ENCODE measurements around the gene OPRD1.
A peak's percentile ranks its signal among the peaks of the same experiment; 100 is the strongest.
"Not testable (repeated sequence)": the region's sequence is repeated elsewhere in the genome, so short reads cannot be mapped to it uniquely, and the experiment has no call there.

OPRD1 gene

DNA sequence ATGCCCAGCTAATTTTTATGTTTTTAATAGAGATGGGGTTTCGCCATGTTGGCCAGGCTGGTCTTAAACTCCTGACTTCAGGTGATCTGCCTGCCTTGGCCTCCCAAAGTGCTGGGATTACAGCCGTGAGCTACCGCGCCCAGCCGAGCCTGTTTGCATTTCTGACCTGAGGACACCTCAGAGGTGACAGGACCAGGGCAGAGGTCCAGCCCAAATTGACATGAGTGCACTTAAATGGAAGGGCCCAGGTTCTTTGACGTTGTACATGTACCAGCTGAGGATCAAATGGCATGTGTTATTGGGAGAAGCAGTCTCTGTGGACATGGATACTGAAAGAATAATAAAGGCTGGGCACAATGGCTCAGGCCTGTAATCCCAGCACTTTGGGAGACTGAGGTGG, 35.2 kb downstream of the OPRD1 start:
- DNase-seq (ENCODE audit: low spot score), result not testable (repeated sequence)

DNA sequence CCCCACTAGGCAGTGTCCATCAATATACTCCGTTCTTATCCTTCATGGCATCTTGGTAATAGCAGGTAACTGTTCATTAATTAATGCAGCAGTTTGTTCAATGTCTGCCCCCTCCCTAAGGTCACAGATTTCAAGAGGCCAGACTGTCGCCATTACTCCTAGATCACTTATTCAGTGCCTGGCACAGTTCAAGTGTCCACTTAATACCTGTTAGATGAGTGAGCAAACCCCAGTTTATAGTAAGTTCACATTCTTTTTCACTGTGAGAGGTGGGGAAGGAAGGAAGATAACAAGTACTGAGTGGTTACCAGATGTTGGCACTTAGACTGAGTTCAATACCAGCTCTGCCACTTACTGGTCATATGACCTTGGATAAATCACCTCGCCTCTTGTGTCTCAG, 36.4 kb downstream of the OPRD1 start:
- DNase-seq (ENCODE audit: low spot score), result no peak

- DNase-seq (ENCODE audit: low spot score), result no peak
Observed at GRCh38 chr1:28853093-28853742, 41.2 kb downstream of the OPRD1 start.

DNA sequence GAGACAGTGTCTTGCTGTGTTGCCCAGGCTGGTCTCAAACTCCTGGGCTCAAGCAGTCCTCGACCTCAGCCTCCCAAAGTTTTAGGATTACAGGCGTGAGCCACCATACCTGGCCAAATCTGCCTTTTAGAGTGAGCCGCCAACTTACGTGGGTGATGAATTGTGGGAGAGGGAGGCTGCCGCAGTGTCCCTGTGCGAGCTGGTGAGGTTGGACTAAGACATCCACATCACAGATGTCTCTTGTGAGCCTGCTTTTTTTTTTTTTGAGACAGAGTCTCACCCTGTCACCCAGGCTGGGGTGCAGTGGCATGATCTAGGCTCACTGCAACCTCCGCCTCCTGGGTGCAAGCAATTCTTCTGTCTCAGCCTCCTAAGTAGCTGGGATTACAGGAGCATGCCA, 42.4 kb downstream of the OPRD1 start:
- not testable (repeated sequence) for DNase-seq (ENCODE audit: low spot score)

GRCh38 chr1:28855046-28855445, 43.1 kb downstream of the OPRD1 start:
- DNase-seq (ENCODE audit: low spot score), result no peak

- no peak for DNase-seq (ENCODE audit: low spot score)
Observed at GRCh38 chr1:28855469-28855951, 43.5 kb downstream of the OPRD1 start.

- no peak for DNase-seq (ENCODE audit: low spot score)
Observed at GRCh38 chr1:28855969-28856368, 44.0 kb downstream of the OPRD1 start.

GRCh38 chr1:28860332-28861073, 48.5 kb downstream of the OPRD1 start:
- no peak for DNase-seq (ENCODE audit: low spot score)

- DNase-seq (ENCODE audit: low spot score), result no peak
Observed at GRCh38 chr1:28862571-28863403, 50.8 kb downstream of the OPRD1 start.

DNA sequence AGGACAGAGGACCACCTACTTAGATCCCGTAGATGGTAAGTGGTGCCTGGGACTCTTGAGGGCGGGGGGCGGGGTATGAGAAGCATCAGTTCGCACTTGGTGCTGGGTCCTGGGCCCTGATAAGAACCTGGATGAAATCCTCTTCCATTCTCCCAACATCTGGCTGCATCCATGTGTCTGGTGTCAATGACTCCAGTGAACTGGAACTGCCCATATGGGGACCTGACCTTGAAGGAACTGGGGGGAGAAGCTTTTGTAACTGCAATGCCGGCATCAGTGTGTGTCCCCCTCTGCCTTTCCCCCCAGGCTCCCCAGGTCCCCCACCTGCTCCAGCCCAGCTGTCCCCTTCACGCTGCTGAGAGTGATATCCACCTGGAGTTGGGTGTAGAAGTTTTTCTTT, 52.7 kb downstream of the OPRD1 start:
- no peak for DNase-seq (ENCODE audit: low spot score)

- no peak for DNase-seq (ENCODE audit: low spot score)
Observed at GRCh38 chr1:28865997-28866650, 54.2 kb downstream of the OPRD1 start.

DNA sequence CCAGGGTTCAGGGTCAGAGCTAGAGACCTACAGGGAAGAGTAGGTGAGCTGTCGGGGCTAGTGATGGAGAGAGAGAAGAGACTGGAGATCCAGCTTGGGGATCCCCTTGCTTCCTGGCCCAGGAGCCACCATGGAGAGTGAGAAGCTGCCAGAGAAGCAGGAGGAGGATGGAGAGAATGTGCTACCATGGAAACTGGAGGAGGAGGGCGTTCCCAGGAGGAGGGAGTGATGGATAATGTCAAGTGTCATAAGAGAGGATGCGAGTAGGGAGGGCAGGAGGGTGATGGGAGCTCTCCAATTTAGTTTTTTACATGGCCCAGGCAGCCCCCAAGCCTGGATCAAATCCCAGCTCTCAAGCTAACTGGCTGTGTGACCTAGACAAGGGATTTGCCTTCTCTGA, 55.9 kb downstream of the OPRD1 start:
- no peak for DNase-seq (ENCODE audit: low spot score)

DNA sequence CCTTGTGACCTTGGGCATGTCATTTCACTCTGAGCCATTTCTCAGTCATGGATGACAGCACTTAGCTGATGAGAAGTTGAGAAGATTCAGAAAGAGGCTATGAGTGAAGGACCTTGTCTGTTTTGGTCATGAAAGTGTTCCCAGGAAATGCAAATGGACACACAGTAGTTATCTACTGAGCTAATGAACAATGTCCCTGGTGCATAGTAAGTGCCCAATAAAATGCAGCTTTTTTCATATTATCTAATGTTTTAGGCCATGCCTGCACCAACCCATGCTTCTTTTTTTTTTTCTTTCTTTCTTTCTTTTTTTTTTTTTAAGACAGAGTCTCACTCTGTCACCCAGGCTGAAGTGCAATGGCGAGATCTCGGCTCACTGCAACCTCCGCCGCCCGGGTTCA, 58.0 kb downstream of the OPRD1 start:
- no peak for DNase-seq (ENCODE audit: low spot score)

DNA sequence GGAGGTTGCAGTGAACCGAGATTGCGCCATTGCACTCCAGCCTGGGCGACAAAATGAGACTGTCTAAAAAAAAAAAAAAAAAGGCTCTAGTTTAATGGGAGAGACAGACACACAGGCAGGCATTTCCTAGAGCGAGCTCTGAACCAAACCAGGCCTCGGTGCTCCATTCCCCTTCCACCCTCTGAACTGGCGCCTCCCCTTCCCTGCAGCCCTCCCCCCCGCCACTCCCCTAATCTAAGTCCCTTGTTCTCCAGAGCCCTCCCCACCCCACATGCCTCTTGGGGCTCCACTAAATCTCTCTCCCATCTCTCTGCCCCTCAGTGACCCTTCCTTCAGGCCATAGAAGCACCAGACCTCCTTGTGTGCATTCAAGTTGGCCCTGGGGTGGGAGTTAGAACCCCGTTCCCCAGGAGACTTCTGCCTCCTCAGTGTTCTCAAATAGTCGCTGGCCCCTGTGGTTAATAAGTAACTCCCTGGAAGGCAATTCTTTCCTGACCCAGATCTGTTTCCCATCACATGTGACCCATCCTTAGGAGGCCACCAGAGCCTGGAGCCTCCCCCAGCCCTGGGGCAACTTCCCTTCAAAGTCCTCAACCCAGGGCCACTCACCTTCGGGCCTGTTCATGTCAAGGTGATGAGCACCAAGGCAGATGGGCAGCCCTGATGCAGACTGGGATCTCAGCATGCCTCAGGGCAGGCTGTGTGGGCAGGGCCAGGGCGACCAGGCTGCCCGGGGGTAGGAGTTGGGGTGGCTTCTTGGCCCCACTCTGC, 59.8 kb downstream of the OPRD1 start:
- no peak for DNase-seq (ENCODE audit: low spot score)

- not testable (repeated sequence) for DNase-seq (ENCODE audit: low spot score)
Observed at GRCh38 chr1:28875134-28875533, 63.2 kb downstream of the OPRD1 start.

- peak; percentile 72 for DNase-seq (ENCODE audit: low spot score)
Observed at GRCh38 chr1:28877132-28877781, 65.3 kb downstream of the OPRD1 start.

DNA sequence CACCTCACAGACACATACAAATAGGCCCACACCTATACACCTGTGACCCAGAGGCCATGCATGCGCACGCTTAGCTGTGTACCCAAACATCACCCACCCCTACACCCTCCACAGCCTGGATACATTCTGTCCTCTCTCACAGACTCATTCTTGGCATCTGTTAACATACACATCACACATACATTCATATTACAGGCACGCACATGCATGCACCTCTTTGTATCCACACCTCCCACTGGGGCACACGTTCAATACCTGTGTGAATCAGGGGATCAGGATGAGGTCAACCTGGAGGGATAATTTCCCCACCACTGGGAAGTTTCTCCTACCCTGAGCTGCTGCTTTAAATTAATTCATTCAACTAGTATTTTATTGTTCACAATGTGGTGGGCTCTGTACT, 66.8 kb downstream of the OPRD1 start:
- no peak for DNase-seq (ENCODE audit: low spot score)

DNA sequence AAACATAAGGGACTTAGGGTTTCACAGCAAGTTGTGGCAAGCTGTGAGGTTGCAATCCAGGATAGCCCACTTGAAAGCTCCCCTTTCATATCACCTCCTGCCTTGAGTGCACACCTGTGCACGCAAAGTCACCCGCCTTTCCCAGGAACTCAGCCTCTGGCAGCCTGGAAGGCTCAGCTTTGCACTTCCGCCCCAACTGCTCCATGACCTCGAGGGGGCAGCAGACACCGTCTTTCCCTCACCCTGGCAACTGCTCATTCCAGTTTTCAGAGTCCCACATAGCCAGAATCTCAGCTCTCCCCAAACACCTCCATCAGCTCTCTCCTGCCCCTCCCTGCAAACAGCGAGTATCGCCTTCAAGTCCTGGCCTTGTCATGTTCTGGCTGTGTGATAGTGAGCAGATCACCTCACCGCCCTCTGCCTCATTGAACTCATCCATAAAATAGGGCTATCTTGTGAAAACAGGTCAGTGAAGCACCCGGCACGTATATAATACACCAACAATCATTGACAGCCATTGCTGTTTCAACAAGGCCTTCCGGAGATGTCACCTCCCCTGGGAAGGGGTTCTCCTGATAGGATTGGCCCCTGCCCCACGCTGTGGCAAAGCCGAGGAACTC, 70.1 kb downstream of the OPRD1 start:
- peak; percentile 78 for DNase-seq (ENCODE audit: low spot score)

DNA sequence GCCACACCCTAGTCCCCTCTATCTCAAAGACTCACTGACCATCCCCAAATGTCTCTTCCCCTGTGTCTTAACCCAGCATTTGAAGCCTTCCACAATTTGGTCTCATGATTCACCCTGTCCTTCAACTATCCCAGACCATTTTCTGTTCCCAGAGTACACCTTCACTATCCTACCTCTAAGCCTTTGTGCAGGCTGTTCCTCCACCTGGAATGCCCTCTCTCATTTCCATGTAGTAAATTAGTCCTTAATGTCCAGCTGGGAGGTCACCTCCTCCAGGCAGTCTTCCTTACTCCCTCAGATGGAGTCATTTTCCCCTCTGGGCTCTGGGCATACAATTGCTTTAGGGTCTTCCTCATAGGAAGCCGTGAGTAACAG, 71.3 kb downstream of the OPRD1 start:
- DNase-seq (ENCODE audit: low spot score), result no peak

DNA sequence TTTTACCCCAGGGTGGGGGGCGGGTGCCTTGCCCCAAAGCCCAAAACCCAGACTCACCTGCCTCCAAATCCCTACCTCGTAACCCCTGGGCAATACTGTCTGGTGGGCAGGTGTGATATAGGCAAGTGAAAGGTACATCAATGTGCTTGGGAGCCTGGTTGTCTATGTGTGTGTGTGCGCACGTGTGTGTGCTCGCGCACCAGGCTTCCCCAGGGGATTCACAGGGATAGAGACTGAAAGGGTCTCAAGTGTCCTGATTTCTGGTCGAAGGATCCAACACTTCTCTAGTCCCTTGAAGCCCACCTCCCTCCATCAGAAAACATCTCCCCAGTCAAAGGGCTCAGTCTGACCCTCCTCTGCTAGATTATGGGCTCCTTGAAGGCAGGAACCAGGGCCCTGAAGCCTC, 73.5 kb downstream of the OPRD1 start:
- no peak for DNase-seq (ENCODE audit: low spot score)
